HG03439 (cell line): ENCODE results near the gene SUZ12.
"Not testable (repeated sequence)": the region's sequence is repeated elsewhere in the genome, so short reads cannot be mapped to it uniquely, and the experiment has no call there.

Source experiments
- ATAC-seq: cut with Tn5 transposase; IDR thresholded peaks from one replicate; pipeline ENCODE4 v1.9.1; 2021; ENCODE audit warnings: mild to moderate bottlenecking, moderate library complexity; ENCODE audit not compliant: unreplicated experiment

Gene SUZ12

GRCh38 chr17:32033812-32034211, 97.0 kb downstream of the SUZ12 start:
- not testable (repeated sequence) for ATAC-seq

DNA sequence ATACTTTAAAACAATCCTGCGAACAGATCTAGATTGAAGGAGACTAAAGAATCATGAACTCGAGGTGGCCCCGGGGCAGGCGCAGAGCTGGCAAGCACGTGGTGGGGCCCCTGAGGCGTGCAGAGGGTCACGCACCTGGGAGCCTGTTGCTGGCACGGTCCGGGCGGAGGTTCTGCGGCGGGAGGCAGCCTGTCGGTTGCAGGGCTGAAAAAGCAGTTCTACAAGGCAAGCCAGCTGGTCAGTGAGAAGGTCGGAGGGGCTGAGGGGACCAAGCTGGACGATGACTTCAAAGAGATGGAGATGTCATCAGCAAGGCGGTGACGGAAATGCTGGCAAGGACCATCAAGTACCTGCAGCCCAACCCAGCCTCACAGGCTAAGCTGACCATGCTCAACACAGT, 103.4 kb downstream of the SUZ12 start:
- ATAC-seq = not testable (repeated sequence)

- not testable (repeated sequence) for ATAC-seq
These were observed 104.6 kb downstream of the SUZ12 start for GRCh38 chr17:32041306-32041875.

- ATAC-seq = not testable (repeated sequence)
These were observed 105.5 kb downstream of the SUZ12 start for GRCh38 chr17:32042266-32042665.

DNA sequence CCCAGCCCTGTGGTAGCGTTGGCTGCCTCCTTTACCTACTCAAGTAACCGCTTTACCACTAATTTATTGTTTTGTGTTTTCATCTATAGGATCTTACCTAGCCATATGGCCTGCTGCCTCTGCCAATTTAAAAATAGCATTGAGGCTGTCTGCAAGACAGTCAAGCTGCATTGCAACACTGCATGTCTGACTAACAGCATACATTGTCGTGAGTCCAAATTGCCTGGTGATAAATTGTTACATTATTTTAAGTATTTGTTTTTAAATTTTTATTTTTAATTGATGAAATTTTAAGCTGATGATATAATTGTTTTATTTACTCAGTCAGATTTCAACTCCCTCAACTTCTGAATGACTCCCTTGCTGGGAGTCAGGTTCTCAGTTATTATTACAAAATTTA, 108.8 kb downstream of the SUZ12 start:
- ATAC-seq = not testable (repeated sequence)

- ATAC-seq = not testable (repeated sequence)
These were observed 110.9 kb downstream of the SUZ12 start for GRCh38 chr17:32047663-32048062.
